Measurements from ENCODE around the gene C12orf60. TPM values are rescaled to one million over a fixed set of nuclear protein-coding genes. Genes with fewer than 3 reads are reported as not detected.
A peak's percentile ranks its signal among the peaks of the same experiment; 100 is the strongest.

The C12orf60 gene
- total RNA-seq, 1 donor from 2014 or later, result 2.1 TPM

DNA sequence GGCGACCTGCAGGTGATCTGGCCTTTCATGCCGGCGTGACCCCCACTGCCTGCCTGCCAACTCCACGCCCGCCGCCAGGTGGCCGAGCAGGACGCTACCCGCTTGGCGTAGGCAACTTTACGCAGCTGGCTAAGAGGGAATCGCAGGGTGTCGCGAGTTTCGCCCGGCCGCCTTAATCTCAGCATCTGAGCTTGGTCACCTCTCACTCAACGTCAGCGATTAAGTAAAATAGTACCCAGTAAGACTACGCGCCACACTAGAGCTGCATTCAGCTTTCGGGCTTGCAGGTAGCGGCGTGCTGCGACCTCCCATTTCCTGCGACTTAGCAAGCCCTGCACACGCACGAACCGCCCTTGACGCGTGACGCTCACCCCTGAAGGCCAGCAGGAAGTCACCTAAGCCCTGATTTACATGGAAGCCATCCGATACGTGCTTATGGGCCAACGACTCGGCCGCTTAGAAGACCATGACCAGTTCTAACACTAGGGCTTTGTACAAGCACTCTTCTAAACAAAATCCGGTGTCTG, 33.4 kb upstream of the C12orf60 start:
- Histone ChIP-seq H3K27me3 (ENCODE audit: control insufficient read depth in 3 of 3, insufficient read depth in 3 of 3, low read length in 3 of 3) (no peaks in the 10 kb centered on the region), H3K27ac (ENCODE audit: low read depth, low read length) (peak overlapping the region; percentile 95), H3K9me3 (ENCODE audit: control insufficient read depth in 3 of 3, low read length in 3 of 3) (no peaks in the 10 kb centered on the region), H3K9ac (ENCODE audit: low read depth in 1 of 3, low read length in 3 of 3) (peak overlapping the region; percentile 90 to 96 (median 92)), H3K4me1 (ENCODE audit: control insufficient read depth in 3 of 3, insufficient read depth in 3 of 3, low read length in 3 of 3) (peaks cover 10 to 33% (median 17%) of the 10 kb centered on the region in 3 donors), H3K36me3 (ENCODE audit: control insufficient read depth in 3 of 3, insufficient read depth in 3 of 3, low read length in 3 of 3) (no peaks in the 10 kb centered on the region), H3K4me3 (ENCODE audit: low read length in 3 of 3) (peak overlapping the region; percentile 81 to 99 (median 96))

DNA sequence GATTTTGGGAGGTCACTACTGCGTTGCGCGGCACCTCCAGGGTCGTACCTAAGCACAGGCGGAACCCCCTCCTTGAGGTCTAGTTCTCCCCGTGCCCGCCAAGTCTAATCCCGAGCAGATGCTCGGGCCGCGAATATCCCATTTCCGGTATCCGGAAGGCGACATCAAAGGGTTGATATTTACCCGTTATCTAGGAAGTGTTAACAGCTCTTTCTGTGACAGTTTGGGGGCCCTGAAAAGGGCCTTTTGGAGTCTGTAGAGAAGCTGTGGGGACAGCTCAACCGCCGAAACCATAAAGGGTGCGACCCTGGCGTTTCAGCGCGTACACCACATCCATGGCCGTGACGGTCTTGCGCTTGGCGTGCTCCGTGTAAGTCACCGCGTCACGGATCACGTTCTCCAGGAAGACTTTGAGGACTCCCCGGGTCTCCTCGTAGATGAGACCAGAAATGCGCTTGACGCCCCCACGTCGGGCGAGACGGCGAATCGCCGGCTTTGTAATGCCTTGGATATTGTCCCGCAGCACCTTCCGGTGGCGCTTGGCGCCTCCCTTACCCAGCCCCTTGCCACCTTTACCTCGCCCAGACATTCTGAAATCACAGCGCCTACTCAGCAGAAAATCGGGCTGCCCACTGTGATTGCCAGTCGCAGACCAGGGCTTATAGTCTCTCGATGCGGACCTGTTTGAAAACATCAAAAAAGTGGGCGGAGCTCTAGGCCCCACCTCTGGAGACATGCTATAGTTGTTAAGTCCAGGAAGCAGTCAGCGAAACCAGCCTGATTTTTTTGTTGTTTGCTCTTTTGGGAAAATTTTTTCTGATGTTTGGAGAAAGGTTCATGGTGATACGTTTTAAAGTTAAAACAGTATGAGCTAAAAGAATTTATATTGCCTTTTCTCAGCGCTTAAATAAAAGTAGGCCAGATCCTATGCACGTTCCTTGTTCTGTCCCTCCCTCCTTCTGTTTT, 32.7 kb upstream of the C12orf60 start:
- peak overlapping the region; percentile 81 to 99 (median 96) for H3K4me3 ChIP-seq (ENCODE audit: low read length in 3 of 3)
- H3K4me1 ChIP-seq (ENCODE audit: control insufficient read depth in 3 of 3, insufficient read depth in 3 of 3, low read length in 3 of 3), result peaks cover 10 to 39% (median 18%) of the 10 kb centered on the region in 3 donors
- peak overlapping the region; percentile 95 for H3K27ac ChIP-seq (ENCODE audit: low read depth, low read length)
- peak overlapping the region; percentile 90 to 96 (median 92) for H3K9ac ChIP-seq (ENCODE audit: low read depth in 1 of 3, low read length in 3 of 3)
- H3K36me3 ChIP-seq (ENCODE audit: control insufficient read depth in 3 of 3, insufficient read depth in 3 of 3, low read length in 3 of 3), result no peaks in the 10 kb centered on the region
- H3K9me3 ChIP-seq (ENCODE audit: control insufficient read depth in 3 of 3, low read length in 3 of 3), result no peaks in the 10 kb centered on the region
- no peaks in the 10 kb centered on the region for H3K27me3 ChIP-seq (ENCODE audit: control insufficient read depth in 3 of 3, insufficient read depth in 3 of 3, low read length in 3 of 3)

DNA sequence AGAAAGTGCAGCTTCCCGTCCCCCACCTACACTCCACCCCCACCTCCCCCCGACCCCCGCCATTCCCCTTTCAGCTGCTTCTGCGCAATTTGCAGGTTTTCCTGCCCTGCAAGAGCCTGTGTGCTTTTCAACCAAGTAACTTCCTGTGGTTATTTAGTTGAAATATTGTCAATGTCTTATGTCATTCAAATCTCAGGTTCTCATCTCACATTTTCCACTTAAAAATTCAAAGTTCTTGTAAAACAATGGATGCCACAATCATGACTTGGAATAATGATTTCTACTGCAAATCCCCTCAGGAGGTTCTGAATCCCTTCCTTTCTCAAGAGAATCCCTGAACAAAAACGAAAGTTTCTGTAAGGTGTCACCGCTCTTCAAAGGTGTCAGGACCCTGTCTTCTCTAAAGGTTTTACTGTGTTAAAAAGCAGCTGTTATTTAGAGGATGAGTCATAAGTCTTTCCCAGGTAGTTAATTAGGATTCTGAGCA, 31.8 kb upstream of the C12orf60 start:
- Histone ChIP-seq H3K4me1 (ENCODE audit: control insufficient read depth in 3 of 3, insufficient read depth in 3 of 3, low read length in 3 of 3) (peaks cover 10 to 46% (median 18%) of the 10 kb centered on the region in 3 donors), H3K36me3 (ENCODE audit: control insufficient read depth in 3 of 3, insufficient read depth in 3 of 3, low read length in 3 of 3) (no peaks in the 10 kb centered on the region), H3K27ac (ENCODE audit: low read depth, low read length) (no peak overlapping the region), H3K4me3 (ENCODE audit: low read length in 3 of 3) (peak overlapping the region in 1 of 3 donors; percentile 96), H3K9ac (ENCODE audit: low read depth in 1 of 3, low read length in 3 of 3) (no peak overlapping the region), H3K9me3 (ENCODE audit: control insufficient read depth in 3 of 3, low read length in 3 of 3) (no peaks in the 10 kb centered on the region), H3K27me3 (ENCODE audit: control insufficient read depth in 3 of 3, insufficient read depth in 3 of 3, low read length in 3 of 3) (no peaks in the 10 kb centered on the region)

DNA sequence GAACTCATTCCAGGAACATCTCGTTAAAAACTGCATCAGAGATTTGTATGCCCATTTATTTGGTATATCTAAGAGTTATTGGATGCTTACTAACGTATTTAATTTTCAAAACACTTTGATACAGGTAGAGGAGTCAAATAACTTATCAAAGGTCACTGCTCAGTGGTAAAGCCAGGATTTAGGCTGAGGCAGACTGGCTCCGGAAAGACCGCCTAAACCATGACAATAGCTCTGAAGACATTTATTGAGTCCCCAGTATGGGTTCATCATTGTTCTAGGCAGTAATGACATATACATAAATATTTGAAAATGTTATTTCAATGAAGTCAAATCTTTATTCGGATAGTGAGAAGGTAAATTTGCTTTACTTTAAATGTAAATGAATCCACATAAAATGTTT, 30.5 kb upstream of the C12orf60 start:
- Histone ChIP-seq H3K27me3 (ENCODE audit: control insufficient read depth in 3 of 3, insufficient read depth in 3 of 3, low read length in 3 of 3) (no peaks in the 10 kb centered on the region), H3K27ac (ENCODE audit: low read depth, low read length) (no peak overlapping the region), H3K9ac (ENCODE audit: low read depth in 1 of 3, low read length in 3 of 3) (no peak overlapping the region), H3K9me3 (ENCODE audit: control insufficient read depth in 3 of 3, low read length in 3 of 3) (no peaks in the 10 kb centered on the region), H3K36me3 (ENCODE audit: control insufficient read depth in 3 of 3, insufficient read depth in 3 of 3, low read length in 3 of 3) (no peaks in the 10 kb centered on the region), H3K4me1 (ENCODE audit: control insufficient read depth in 3 of 3, insufficient read depth in 3 of 3, low read length in 3 of 3) (peaks cover 10 to 46% (median 18%) of the 10 kb centered on the region in 3 donors), H3K4me3 (ENCODE audit: low read length in 3 of 3) (no peak overlapping the region)

DNA sequence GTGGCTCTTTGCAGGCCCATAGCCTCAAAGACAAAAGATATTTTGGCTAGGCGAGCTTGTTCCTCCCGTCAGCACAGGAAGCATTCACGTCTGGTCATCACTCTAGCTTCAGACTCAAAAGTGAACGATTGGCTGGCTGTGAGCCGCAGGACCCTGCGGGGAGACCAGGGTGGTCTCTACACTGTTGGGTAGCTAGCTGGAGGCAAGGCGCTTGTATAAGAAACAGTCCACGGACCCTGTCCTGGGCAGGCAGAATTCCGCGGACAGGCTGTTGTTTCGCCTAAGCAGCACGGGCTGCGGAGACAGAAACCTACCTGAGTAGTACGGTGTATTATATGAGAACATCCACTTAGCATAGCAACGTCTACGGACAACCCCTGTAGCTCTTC, 29.8 kb upstream of the C12orf60 start:
- Histone ChIP-seq H3K9ac (ENCODE audit: low read depth in 1 of 3, low read length in 3 of 3) (peak overlapping the region; percentile 11 to 87 (median 58)), H3K27me3 (ENCODE audit: control insufficient read depth in 3 of 3, insufficient read depth in 3 of 3, low read length in 3 of 3) (no peaks in the 10 kb centered on the region), H3K36me3 (ENCODE audit: control insufficient read depth in 3 of 3, insufficient read depth in 3 of 3, low read length in 3 of 3) (no peaks in the 10 kb centered on the region), H3K9me3 (ENCODE audit: control insufficient read depth in 3 of 3, low read length in 3 of 3) (no peaks in the 10 kb centered on the region), H3K27ac (ENCODE audit: low read depth, low read length) (peak overlapping the region; percentile 94), H3K4me1 (ENCODE audit: control insufficient read depth in 3 of 3, insufficient read depth in 3 of 3, low read length in 3 of 3) (peaks cover 10 to 46% (median 18%) of the 10 kb centered on the region in 3 donors), H3K4me3 (ENCODE audit: low read length in 3 of 3) (peak overlapping the region; percentile 87 to 96 (median 89))

DNA sequence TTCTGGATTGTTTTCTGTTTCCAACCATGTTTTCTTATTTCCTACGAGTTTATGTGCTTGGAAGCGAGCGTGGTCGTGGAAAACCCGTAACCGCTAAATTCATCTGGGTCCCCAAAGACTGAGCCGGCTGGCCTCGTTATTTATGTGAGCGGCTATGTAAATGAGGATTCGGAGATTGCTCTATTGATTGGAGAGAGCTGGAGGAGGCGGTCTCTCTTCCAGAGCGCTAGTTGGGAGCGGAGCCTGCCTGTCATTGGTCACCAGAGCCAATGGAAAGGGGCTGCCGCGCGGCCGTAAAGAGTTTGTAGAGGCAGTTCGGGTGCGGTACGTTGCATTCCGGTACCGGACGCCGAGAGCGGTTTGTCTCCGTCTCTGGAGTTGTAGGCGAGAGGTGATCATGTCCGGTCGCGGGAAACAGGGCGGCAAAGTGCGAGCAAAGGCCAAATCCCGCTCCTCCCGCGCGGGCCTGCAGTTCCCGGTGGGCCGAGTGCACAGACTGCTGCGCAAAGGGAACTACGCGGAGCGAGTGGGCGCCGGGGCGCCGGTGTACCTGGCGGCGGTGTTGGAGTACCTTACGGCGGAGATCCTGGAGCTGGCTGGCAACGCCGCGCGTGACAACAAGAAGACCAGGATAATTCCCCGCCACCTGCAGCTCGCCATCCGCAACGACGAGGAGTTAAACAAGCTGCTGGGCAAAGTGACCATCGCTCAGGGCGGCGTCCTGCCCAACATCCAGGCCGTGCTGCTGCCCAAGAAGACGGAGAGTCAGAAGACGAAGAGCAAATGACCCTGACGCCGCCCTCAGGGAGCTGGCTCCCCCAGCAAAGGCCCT, 29.2 kb upstream of the C12orf60 start:
- Histone ChIP-seq H3K36me3 (ENCODE audit: control insufficient read depth in 3 of 3, insufficient read depth in 3 of 3, low read length in 3 of 3) (no peaks in the 10 kb centered on the region), H3K27me3 (ENCODE audit: control insufficient read depth in 3 of 3, insufficient read depth in 3 of 3, low read length in 3 of 3) (no peaks in the 10 kb centered on the region), H3K4me1 (ENCODE audit: control insufficient read depth in 3 of 3, insufficient read depth in 3 of 3, low read length in 3 of 3) (peaks cover 6 to 42% (median 13%) of the 10 kb centered on the region in 3 donors), H3K4me3 (ENCODE audit: low read length in 3 of 3) (peak overlapping the region; percentile 87 to 96 (median 89)), H3K9me3 (ENCODE audit: control insufficient read depth in 3 of 3, low read length in 3 of 3) (no peaks in the 10 kb centered on the region), H3K27ac (ENCODE audit: low read depth, low read length) (peak overlapping the region; percentile 94), H3K9ac (ENCODE audit: low read depth in 1 of 3, low read length in 3 of 3) (peak overlapping the region; percentile 86 to 92 (median 87))

DNA sequence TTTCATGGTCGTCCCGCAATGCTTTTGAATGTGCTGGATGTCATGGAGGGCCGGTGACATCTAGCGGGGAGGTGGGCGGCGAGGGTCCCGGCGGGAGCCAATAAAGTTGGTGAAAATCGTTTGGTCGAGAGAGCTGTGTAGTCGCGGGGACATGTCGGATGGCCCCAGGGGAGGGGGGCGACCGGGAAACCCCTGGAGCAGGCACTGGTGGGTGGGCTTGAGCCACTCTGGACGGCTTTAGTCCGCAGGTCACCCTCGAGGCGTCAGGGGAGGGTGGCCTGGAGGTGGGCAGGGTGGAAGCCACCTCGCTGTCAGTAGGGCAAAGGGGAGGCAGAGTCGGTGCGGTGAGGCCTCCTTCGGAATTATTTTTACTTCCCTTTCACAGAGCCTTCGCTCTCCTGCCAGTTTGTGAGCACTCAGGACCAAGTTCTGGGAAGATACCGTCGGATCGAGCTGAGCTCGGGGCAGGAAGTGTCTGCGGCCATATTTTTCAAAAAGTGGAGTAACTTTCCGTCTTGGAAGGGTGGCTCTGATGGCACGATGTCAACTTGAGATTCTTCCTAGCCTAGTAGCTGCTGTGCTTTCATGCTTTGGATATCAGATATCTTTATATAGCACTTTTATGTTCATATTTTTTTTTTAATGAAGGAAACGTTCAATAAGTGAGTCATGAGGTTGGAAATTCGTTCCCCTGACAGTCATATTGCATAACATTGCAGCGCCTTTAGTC, 28.4 kb upstream of the C12orf60 start:
- peaks cover 3 to 34% (median 9%) of the 10 kb centered on the region in 3 donors for H3K4me1 ChIP-seq (ENCODE audit: control insufficient read depth in 3 of 3, insufficient read depth in 3 of 3, low read length in 3 of 3)
- no peaks in the 10 kb centered on the region for H3K36me3 ChIP-seq (ENCODE audit: control insufficient read depth in 3 of 3, insufficient read depth in 3 of 3, low read length in 3 of 3)
- peak overlapping the region; percentile 86 to 92 (median 87) for H3K9ac ChIP-seq (ENCODE audit: low read depth in 1 of 3, low read length in 3 of 3)
- H3K4me3 ChIP-seq (ENCODE audit: low read length in 3 of 3), result peak overlapping the region; percentile 87 to 96 (median 89)
- H3K27me3 ChIP-seq (ENCODE audit: control insufficient read depth in 3 of 3, insufficient read depth in 3 of 3, low read length in 3 of 3), result no peaks in the 10 kb centered on the region
- H3K27ac ChIP-seq (ENCODE audit: low read depth, low read length), result peak overlapping the region; percentile 94
- no peaks in the 10 kb centered on the region for H3K9me3 ChIP-seq (ENCODE audit: control insufficient read depth in 3 of 3, low read length in 3 of 3)

DNA sequence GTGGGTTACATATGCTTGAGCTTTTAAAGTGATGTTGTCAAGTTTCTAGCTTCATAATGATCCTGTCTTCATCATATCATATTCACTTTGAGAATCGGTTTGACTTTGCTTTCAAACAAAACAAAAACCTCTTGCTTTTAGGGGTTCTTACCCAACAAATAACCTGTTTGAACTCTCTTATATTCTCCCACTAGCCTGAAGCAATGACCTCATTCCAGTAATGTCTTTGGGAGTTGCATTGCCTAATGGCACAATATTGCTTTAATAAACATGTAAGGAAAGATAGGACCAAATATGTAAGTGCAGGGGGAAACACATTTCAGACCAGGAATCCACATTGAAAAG, 27.9 kb upstream of the C12orf60 start:
- Histone ChIP-seq H3K27ac (ENCODE audit: low read depth, low read length) (peak overlapping the region; percentile 94), H3K9me3 (ENCODE audit: control insufficient read depth in 3 of 3, low read length in 3 of 3) (no peaks in the 10 kb centered on the region), H3K9ac (ENCODE audit: low read depth in 1 of 3, low read length in 3 of 3) (peak overlapping the region in 2 of 3 donors; percentile 87 to 92), H3K4me1 (ENCODE audit: control insufficient read depth in 3 of 3, insufficient read depth in 3 of 3, low read length in 3 of 3) (peaks cover 3 to 29% (median 9%) of the 10 kb centered on the region in 3 donors), H3K27me3 (ENCODE audit: control insufficient read depth in 3 of 3, insufficient read depth in 3 of 3, low read length in 3 of 3) (no peaks in the 10 kb centered on the region), H3K36me3 (ENCODE audit: control insufficient read depth in 3 of 3, insufficient read depth in 3 of 3, low read length in 3 of 3) (no peaks in the 10 kb centered on the region), H3K4me3 (ENCODE audit: low read length in 3 of 3) (peak overlapping the region; percentile 87 to 96 (median 89))
